ENCODE results near the gene PIP5K1C. TPM values are rescaled to one million over a fixed set of nuclear protein-coding genes. Genes with fewer than 3 reads are reported as not detected.

Gene PIP5K1C, protein sequence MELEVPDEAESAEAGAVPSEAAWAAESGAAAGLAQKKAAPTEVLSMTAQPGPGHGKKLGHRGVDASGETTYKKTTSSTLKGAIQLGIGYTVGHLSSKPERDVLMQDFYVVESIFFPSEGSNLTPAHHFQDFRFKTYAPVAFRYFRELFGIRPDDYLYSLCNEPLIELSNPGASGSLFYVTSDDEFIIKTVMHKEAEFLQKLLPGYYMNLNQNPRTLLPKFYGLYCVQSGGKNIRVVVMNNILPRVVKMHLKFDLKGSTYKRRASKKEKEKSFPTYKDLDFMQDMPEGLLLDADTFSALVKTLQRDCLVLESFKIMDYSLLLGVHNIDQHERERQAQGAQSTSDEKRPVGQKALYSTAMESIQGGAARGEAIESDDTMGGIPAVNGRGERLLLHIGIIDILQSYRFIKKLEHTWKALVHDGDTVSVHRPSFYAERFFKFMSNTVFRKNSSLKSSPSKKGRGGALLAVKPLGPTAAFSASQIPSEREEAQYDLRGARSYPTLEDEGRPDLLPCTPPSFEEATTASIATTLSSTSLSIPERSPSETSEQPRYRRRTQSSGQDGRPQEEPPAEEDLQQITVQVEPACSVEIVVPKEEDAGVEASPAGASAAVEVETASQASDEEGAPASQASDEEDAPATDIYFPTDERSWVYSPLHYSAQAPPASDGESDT
- total RNA-seq: 9.6 and 10.5 TPM in 2 replicates

DNA sequence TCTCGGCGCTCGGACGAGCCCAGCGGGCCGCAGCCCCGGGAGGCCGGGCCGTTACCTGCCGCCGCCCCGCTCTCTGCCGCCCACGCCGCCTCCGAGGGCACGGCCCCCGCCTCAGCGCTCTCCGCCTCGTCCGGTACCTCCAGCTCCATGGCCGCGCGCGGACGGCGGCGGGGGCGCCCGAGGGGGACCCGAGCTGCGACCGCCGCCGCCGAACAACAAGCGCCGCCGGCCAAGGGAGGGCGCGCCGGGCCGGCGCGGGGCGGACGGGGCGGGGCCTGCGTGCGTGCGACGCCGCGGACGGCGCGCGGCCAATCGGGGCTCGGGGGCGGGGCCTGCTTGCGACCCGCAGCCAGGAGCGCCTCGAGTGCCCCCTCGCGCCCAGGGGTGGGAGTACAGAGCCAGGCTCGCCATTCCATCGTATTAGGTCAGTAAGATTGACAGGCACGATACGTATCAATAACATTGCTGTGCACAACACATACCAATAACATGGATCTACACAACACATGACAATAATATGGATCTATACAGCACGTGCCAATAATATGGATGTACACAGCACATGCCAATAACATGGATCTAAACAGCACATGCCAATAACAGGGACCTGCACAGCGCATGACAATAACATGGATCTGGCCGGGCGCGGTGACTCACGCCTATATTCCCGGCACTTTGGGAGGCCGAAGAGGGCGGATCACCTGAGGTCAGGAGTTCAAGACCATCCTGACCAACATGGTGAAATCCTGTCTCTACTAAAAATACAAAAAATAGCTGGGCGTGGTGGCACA, at the start of gene PIP5K1C:
TSS of gene PIP5K1C (minus strand) at position 227 of the 791 bp plus-strand sequence. CDS start at position 149, 78 bp downstream.

DNA sequence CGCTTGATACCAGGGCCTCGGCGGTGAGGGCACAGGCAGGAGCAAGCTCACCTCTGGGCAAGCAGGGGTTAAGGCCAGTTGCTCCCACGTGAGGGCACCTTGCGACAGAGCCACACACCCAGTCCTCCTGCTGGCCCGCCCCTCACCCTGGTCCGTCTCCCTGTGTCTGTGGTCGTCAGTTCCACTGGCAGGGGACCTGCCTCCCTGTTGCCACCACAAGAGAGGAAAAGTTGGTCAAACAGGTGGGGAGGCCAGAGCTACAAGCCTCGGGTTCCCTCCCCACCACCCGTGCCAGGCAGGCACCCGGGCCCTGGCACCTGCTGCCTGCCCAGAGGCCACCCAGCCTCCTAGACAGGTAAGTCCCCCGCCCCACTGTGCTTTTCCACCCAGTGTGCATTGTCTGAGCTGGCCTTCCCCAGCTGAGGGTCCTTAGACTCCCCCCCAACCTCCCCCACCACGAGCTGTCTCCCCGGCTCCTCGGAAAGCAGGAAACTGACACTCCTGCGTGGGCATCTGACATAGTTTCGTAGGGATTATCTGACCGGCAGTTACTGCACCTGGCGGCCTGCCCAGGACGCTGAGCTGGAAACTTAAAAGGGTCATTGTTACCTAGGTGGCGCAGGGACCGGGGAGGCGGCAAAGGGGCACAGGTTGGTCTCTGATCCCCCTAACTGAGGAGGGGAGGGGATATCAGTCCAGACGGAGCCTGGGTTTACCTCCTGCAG, 8.1 kb upstream of the PIP5K1C start, which contains the start of gene TJP3:
TSS of gene TJP3 (plus strand) at position 178 of the 725 bp plus-strand sequence. CDS start 20,049 bp downstream, outside the sequence.

DNA sequence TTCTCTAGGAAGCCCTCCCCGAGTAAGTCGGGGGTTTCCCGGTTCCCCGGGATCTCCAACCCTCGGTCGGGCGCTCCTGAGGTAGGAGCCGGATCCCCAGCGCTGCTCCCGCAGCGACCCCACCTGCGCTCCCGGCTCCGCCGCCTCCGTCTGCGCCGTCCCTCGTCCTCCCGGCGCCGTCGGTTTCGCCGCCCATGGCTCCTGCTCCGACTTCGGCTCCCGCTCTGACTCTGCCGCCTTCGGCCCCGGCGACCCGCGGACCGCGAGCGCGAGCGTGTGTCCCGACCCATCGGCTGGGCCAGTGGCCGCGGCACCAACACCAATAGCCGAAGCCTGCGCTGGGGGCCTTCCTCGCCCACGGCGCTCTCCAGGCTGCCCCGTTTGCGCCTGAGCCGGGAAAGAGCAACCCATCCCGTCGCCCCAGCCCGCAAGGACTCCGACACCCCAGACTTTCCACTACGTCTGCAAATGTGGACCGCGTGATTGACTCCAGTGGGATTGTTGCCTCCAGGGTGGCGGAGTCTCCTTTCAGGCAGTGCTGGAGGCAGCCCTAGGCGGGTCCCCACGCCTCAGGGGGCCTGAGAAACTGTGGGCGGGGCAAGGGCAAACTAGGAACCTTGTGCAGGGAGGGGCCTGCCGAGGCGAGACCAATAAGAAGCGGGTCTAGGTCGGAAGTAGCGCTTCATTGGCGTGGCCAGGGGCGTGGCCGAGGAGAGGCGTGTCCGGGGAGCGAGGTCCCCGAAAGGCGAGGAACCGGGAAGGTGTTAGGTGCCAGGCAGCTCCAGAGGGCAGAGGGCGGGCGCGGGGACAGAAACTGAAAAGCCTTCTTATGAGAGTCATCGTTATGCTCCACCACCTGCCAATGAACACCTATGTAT, 73.6 kb downstream of the PIP5K1C start, which contains the start of gene CACTIN:
TSS of gene CACTIN (minus strand) at position 318 of the 878 bp plus-strand sequence. CDS start at position 290, 28 bp downstream.

DNA sequence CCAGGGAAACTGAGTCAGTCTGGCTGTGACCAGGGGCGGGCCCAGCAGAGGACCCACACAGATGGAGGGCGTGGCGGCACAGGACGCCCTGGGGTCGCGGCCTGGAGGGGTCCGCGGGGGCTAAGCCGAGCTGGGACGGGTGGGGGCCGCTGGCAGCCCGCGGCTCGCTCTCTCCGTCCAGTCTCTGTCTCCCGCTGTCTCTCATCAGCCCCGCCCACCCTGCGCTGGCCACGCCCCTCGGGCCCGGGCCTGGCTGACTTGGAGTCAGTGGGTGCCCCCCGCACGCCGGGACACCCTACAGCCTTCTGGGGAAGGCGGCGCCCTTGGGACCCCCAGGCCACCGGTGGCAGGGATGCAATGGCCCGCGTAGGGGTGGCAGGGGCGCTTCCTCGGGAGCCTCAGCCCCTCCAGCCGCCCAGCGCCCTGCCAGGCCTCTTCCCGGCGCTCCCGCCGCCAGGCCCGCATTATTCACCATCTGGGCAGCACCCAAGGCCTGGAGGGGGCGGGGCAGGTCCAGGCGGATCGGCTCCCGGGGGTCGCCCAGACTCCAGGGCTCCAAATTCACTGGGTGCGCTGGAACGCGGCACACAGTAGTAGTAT, 93.5 kb downstream of the PIP5K1C start, which contains the start of gene TBXA2R:
TSS of gene TBXA2R (minus strand) at position 186 of the 600 bp plus-strand sequence. CDS start 6,241 bp downstream, outside the sequence.

DNA sequence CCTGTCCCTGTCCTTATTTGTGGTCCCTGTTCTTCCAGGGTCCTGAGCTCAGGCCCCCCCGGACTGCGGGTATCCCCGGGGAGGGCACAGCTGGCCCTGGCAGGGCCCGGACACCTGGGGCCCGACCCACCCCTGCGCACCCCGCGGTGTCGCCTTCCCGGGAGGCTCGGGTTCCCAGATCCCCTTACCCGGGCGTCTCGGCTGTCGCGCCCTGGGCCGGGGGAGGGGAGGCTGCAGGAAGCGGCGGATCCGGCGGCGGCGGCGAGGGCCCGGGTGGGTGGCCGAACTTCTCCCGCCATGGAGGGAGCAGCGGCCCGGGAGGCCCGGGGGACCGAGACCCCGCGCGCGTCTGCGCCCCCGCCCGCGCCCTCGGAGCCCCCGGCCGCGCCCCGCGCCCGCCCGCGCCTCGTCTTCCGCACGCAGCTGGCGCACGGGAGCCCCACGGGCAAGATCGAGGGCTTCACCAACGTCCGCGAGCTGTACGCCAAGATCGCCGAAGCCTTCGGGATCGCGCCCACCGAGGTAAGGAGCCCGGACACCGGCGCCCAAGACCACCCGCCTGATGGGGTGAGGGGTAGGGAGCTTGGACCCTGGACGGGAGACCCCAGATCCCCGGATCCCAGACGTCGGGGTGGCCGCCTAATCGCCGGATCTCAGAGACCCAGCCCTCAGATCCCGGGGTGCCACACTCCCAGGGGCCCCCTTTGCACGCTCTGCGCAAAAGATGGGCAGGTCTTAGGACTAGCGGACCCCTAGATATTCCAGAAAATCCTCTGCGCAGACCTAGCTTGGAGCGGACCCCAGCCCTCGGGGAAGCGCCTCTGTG, 114.8 kb downstream of the PIP5K1C start, which contains the start of gene GIPC3:
TSS of gene GIPC3 (plus strand) at position 178 of the 826 bp plus-strand sequence. CDS start at position 298, 120 bp downstream.

Other genes with a start within 250 kb of the PIP5K1C start
- not detected in 2 replicates for gene SMIM24, start 219.9 kb downstream of the PIP5K1C start, total RNA-seq
- not detected in 2 replicates for gene SMIM44, start 217.0 kb downstream of the PIP5K1C start, total RNA-seq
- 23.4 and 39.8 TPM in 2 replicates for gene DOHH, start 199.8 kb downstream of the PIP5K1C start, total RNA-seq
- gene FZR1, start 194.2 kb downstream of the PIP5K1C start, total RNA-seq: 28.0 and 47.8 TPM in 2 replicates
- not detected in 2 replicates for gene TEKTIP1, start 161.3 kb downstream of the PIP5K1C start, total RNA-seq
- 46.5 and 62.0 TPM in 2 replicates for gene MFSD12, start 142.9 kb downstream of the PIP5K1C start, total RNA-seq
- gene HMG20B, start 127.5 kb downstream of the PIP5K1C start, total RNA-seq: 88.2 and 115 TPM in 2 replicates
- gene GIPC3, start 115.0 kb downstream of the PIP5K1C start, total RNA-seq: not detected in 2 replicates
- 0.23 TPM in 2 replicates for gene TBXA2R, start 93.6 kb downstream of the PIP5K1C start, total RNA-seq
- gene CACTIN, start 73.7 kb downstream of the PIP5K1C start, total RNA-seq: 31.4 and 36.1 TPM in 2 replicates
- under 0.01 and 1.7 TPM in 2 replicates for gene TJP3, start 7.9 kb upstream of the PIP5K1C start, total RNA-seq
- 15.5 and 16.0 TPM in 2 replicates for gene APBA3, start 61.2 kb upstream of the PIP5K1C start, total RNA-seq
- gene MRPL54, start 62.2 kb upstream of the PIP5K1C start, total RNA-seq: 56.5 and 77.3 TPM in 2 replicates
- not detected in 2 replicates for gene RAX2, start 71.8 kb upstream of the PIP5K1C start, total RNA-seq
- not detected in 2 replicates for gene MATK, start 85.9 kb upstream of the PIP5K1C start, total RNA-seq
- gene ZFR2, start 168.6 kb upstream of the PIP5K1C start, total RNA-seq: not detected in 2 replicates
- gene ATCAY, start 180.2 kb upstream of the PIP5K1C start, total RNA-seq: not detected in 2 replicates
- not detected in 2 replicates for gene NMRK2, start 232.6 kb upstream of the PIP5K1C start, total RNA-seq